ENCODE data around the gene CNOT6. TPM values are rescaled to one million over a fixed set of nuclear protein-coding genes. Genes with fewer than 3 reads are reported as not detected.

CNOT6 gene
- total RNA-seq, 1 experiment from 2014 or later, result 60.9 TPM

DNA sequence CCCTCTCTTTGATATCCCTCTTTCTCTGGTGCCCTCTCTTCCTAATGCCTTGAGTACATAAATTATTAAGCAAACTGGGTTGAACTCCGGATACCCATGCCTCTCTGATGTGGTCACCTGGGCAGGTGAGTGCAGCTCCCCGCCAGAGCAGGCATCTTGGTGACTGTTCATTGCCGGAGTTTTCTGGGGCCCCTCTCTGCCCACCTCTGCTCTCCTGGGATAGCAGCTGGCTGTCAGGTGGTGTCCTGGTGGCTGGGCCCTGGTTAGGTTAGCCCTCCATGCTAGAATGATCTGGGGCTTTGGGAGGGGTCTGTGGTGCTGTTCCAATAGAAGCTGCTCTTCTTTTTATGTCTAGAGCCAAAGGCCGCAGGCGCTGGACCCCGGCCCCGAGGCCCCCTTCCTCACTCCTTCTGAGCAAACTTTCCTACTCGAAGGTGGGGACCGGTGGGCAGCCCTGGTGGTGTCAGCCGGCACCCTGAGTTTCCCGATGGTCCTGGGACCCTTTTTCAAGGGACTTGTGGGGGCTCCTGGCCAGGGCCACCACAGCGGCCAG is 102.0 kb downstream of the CNOT6 start:
- intact Hi-C loops (cut with micrococcal nuclease; ENCODE audit: unreplicated experiment), result no loop called here
- Histone ChIP-seq H3K4me1 (ENCODE audit: insufficient read depth, low read length, poor library complexity, severe bottlenecking) (no peaks in the 10 kb centered on the region), H3K4me3 (ENCODE audit: low read depth, low read length, poor library complexity, severe bottlenecking) (no peak overlapping the region), H3K9me3 (ENCODE audit: low read depth, low read length, poor library complexity, severe bottlenecking) (no peaks in the 10 kb centered on the region), H3K27me3 (replicated peaks; ENCODE audit: insufficient read depth, low read depth, low read length, poor library complexity) (peaks cover 12% of the 10 kb centered on the region), H3K27ac (ENCODE audit: low read depth, low read length, poor library complexity, severe bottlenecking) (no peak overlapping the region), H3K36me3 (ENCODE audit: insufficient read depth, low read length, poor library complexity, severe bottlenecking) (no peaks in the 10 kb centered on the region)
- ChIA-PET POLR2A (ENCODE audit: low non-redundant PET) (no interaction called here), CTCF (no interaction called here)
- no TSS peak for BruUV-seq (replicated peaks)
- no peak for DNase-seq (ENCODE audit: low spot score)
- TF ChIP-seq CTCF (conservative IDR thresholded peaks at IDR 0.05; ENCODE audit: low read depth, low read length) (no peak), EZH2 (IDR thresholded peaks at IDR 0.05; ENCODE audit: borderline replicate concordance, low read depth, low read length, poor library complexity, severe bottlenecking) (no peak)

- H3K4me1 ChIP-seq (ENCODE audit: insufficient read depth, low read length, poor library complexity, severe bottlenecking), result no peaks in the 10 kb centered on the region
- no TSS peak for BruUV-seq (replicated peaks)
- no peak for DNase-seq (ENCODE audit: low spot score)
- no peaks in the 10 kb centered on the region for H3K9me3 ChIP-seq (ENCODE audit: low read depth, low read length, poor library complexity, severe bottlenecking)
- H3K36me3 ChIP-seq (ENCODE audit: insufficient read depth, low read length, poor library complexity, severe bottlenecking), result no peaks in the 10 kb centered on the region
- CTCF ChIA-PET, result no interaction called here
- H3K4me3 ChIP-seq (ENCODE audit: low read depth, low read length, poor library complexity, severe bottlenecking), result no peak overlapping the region
- H3K27ac ChIP-seq (ENCODE audit: low read depth, low read length, poor library complexity, severe bottlenecking), result no peak overlapping the region
- POLR2A ChIA-PET (ENCODE audit: low non-redundant PET), result no interaction called here
- intact Hi-C loops (cut with micrococcal nuclease; ENCODE audit: unreplicated experiment), result no loop called here
- TF ChIP-seq CTCF (conservative IDR thresholded peaks at IDR 0.05; ENCODE audit: low read depth, low read length) (no peak), EZH2 (IDR thresholded peaks at IDR 0.05; ENCODE audit: borderline replicate concordance, low read depth, low read length, poor library complexity, severe bottlenecking) (no peak)
- peaks cover 6% of the 10 kb centered on the region for H3K27me3 ChIP-seq (replicated peaks; ENCODE audit: insufficient read depth, low read depth, low read length, poor library complexity)
These were observed 102.6 kb downstream of the CNOT6 start for GRCh38 chr5:180596668-180597231.

DNA sequence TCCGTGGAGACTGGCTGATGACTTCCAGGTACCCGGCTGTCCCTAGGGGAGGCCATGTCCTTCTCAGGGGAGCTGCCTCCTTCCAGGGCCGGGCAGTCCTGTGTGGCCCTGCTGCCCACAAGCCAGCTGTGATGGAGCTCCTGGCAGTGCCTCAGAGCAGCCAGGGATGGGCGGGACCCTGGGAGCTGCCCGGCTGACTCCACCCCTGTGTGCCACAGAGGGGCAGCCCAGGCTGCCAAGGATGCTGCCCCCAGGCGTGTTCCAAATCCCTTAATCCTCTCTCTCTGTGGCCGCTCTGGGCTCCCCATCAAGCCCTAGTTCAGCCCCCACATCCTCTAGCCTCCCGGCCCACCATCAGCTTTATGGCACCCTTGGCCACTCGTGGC is 104.1 kb downstream of the CNOT6 start:
- H3K4me3 ChIP-seq (ENCODE audit: low read depth, low read length, poor library complexity, severe bottlenecking), result no peak overlapping the region
- H3K36me3 ChIP-seq (ENCODE audit: insufficient read depth, low read length, poor library complexity, severe bottlenecking), result no peaks in the 10 kb centered on the region
- no peaks in the 10 kb centered on the region for H3K9me3 ChIP-seq (ENCODE audit: low read depth, low read length, poor library complexity, severe bottlenecking)
- H3K27me3 ChIP-seq (replicated peaks; ENCODE audit: insufficient read depth, low read depth, low read length, poor library complexity), result no peaks in the 10 kb centered on the region
- ChIA-PET POLR2A (ENCODE audit: low non-redundant PET) (no interaction called here), CTCF (no interaction called here)
- no peak overlapping the region for H3K27ac ChIP-seq (ENCODE audit: low read depth, low read length, poor library complexity, severe bottlenecking)
- DNase-seq (ENCODE audit: low spot score), result no peak
- no TSS peak for BruUV-seq (replicated peaks)
- no peaks in the 10 kb centered on the region for H3K4me1 ChIP-seq (ENCODE audit: insufficient read depth, low read length, poor library complexity, severe bottlenecking)
- intact Hi-C loops (cut with micrococcal nuclease; ENCODE audit: unreplicated experiment), result no loop called here
- TF ChIP-seq EZH2 (IDR thresholded peaks at IDR 0.05; ENCODE audit: borderline replicate concordance, low read depth, low read length, poor library complexity, severe bottlenecking) (no peak), CTCF (conservative IDR thresholded peaks at IDR 0.05; ENCODE audit: low read depth, low read length) (no peak)
